NCI-H1092 (cell line): Measurements from ENCODE around the gene YIPF2.
"Not testable (repeated sequence)": the region's sequence is repeated elsewhere in the genome, so short reads cannot be mapped to it uniquely, and the experiment has no call there.

Experiments used
- DNase-seq: peaks from one replicate; lab custom pipeline; 2025; lab: John Stamatoyannopoulos, UW

The YIPF2 gene

GRCh38 chr19:10911579-10912363 is 16.7 kb downstream of the YIPF2 start:
- DNase-seq: no peak

GRCh38 chr19:10908380-10908960 is 20.0 kb downstream of the YIPF2 start:
- DNase-seq: no peak

DNA sequence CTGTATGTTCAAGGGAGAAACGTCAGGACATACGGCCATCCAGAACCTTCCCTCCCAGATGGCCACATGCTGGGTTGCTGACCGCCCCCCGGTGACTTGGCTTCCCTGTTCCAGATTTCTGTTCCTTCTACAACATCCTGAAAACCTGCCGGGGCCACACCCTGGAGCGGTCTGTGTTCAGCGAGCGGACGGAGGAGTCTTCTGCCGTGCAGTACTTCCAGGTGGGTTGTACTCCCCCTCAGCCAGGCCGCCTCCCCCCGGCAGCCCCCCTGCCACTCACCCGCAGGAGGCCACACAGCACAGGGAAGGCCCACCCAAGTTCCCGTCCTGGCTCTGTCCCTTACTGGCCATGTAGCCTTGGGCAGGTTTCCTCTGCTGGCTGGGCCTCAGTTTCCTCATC is 20.5 kb downstream of the YIPF2 start:
- no peak for DNase-seq

GRCh38 chr19:10899151-10899653 is 29.2 kb downstream of the YIPF2 start:
- peak; percentile 30 for DNase-seq

- no peak for DNase-seq
These were observed 29.8 kb downstream of the YIPF2 start for GRCh38 chr19:10898633-10899032.

DNA sequence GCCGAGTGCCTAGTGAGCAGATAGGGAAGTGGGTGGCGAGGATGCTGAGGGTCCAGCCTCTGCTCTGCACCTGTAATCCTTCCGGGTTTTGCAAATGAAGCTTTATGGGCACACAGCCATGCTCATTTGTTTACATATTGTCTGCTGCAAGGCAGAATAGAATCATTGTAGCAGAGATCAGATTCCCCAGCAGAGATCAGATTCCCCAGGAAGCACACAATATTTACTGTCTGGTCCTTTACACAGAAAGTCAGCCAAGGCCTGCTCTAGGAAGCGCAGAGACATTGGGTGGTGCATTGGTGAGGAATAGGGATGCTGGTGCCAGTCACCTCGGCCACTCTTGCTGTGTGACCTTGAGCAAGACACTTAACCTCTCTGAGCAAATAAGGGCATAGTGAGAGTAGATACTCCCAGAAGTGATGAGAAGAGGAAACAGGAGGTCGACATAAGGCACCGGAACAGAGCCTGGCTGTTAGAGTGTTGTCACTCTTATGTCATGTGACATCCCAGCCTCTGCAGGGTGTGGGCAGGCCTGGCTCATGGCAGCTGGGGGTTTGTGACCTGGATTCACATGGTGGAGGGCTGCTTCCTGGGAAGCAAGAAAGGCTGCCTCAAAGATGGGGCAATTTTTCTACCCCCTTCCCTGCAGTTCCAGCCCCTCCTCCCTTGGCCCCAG is 31.4 kb downstream of the YIPF2 start:
- peak; percentile 48 for DNase-seq

- no peak for DNase-seq
These were observed 32.5 kb downstream of the YIPF2 start for GRCh38 chr19:10895920-10896319.

DNA sequence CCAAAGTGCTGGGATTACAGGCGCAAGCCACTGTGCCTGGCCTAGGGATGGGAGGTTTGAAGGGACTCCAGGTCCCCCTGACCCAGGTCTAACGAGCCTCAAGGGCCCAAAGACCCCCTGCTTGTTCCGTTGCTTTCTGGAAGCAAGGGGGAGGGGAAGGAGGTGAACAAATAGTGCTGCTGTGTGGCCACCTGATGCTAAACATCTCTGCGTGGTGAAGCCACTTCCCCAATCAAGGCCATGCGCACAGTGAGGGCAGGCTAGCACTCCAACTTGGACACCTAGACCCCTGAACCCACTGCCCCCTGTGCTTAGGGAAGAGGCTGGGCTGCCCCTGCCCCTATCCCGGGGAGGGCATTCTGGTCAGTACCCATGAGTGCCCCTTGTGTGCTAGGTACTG is 33.1 kb downstream of the YIPF2 start:
- no peak for DNase-seq

GRCh38 chr19:10894911-10895213 is 33.6 kb downstream of the YIPF2 start:
- no peak for DNase-seq

- no peak for DNase-seq
These were observed 36.2 kb downstream of the YIPF2 start for GRCh38 chr19:10892256-10892655.

GRCh38 chr19:10891405-10892086 is 36.9 kb downstream of the YIPF2 start:
- DNase-seq: no peak

DNA sequence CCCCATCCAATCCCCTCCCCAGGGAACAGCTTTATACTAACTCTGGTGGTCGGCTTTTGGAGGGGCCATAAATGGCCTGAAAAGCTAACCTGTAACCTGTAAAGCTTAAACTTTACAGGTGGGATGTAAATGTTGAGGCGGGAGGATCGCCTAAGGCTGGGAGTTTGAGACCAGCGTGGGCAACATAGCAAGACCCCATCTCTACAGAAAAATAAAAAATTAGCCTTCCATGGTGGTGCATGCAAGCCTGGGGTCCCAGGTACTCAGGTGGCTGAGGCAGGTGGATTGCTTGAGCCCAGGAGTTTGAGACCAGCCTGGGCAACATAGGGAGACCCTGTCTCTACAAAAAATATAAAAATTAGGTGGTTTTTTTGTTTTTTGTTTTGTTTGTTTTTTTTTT is 38.6 kb downstream of the YIPF2 start:
- no peak for DNase-seq

- DNase-seq: no peak
These were observed 40.0 kb downstream of the YIPF2 start for GRCh38 chr19:10888421-10888866.

DNA sequence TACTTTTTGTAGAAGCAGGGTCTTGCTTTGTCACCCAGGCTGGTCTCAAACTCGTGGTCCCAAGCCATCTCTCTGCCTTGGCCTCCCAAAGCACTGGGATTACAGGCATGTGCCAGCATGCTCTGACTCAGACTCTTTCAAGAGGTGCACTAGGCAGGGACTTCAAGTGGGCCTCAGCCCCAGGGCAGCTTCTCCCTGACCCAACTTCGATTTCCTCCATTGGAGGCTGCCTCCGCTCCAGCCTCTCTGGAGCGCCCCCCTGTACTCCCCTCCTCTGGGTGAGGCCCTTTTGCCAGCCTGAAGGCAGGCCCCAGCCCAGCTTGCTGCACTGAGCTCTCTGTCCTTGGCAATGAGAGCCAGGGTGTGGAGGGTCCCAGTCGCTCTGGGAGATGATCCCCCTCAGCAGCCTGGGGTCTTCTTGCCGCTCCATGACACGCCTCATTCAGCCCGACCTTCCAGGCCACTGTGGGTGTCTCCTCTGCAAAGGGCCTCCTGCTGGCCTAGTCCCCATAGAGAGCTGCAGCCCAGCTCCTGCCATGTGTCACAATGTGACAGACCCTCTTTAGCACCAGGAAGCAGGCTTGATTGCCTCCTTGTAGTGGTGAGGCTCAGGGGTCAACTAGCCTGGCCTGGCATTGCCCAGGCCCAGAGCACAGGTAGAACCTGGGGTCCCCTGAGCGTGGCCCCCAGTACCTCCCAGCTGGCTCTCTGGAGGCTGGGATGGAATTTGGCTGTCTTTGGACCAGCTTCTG is 40.6 kb downstream of the YIPF2 start:
- no peak for DNase-seq

DNA sequence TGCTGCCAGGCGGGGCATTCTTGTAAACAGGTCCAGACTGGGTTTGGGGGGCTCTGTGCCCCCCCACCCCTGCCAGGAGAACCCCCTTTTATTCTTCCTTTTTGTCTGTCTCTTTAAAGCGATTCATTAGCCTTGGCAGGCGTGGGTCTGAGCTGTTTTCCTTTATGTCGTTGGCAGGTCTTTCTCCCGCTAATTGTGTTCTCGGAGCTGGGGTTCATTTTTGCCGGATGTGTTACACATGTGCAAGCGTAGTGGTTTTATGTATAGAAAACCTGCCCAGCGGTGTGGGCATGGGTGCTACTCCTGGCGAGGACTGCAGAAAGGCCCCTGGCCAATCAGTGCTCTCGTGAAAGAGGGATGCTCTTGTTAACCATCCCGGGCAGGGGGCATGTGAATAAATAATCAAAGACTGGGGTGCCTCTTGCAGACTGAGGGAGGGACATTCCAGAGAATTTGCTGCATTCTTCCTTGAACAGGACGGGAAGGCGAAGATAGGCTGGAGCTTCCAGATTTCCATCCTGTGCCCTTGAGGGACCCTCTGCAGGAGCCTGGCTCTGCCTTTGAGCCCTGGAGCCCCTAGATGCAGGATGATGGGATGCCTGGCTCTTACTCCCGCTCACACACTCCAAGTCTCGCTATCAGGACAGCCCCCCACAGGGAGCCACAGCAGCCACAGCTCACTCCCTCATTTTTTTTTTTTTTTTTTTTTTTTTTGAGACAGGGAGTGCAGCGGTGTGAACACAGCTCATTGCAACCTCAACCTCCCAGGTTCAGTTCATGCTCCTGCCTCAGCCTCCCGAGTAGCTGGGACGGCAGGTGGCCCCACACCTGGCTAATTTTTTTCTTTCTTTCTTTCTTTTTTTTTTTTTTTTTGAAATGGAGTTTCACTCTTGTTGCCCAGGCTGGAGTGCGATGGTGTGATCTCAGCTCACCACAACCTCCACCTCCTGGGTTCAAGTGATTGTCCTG is 43.0 kb downstream of the YIPF2 start:
- DNase-seq: no peak

GRCh38 chr19:10884274-10884673 is 44.2 kb downstream of the YIPF2 start:
- no peak for DNase-seq

GRCh38 chr19:10882108-10882457 is 46.4 kb downstream of the YIPF2 start:
- no peak for DNase-seq

DNA sequence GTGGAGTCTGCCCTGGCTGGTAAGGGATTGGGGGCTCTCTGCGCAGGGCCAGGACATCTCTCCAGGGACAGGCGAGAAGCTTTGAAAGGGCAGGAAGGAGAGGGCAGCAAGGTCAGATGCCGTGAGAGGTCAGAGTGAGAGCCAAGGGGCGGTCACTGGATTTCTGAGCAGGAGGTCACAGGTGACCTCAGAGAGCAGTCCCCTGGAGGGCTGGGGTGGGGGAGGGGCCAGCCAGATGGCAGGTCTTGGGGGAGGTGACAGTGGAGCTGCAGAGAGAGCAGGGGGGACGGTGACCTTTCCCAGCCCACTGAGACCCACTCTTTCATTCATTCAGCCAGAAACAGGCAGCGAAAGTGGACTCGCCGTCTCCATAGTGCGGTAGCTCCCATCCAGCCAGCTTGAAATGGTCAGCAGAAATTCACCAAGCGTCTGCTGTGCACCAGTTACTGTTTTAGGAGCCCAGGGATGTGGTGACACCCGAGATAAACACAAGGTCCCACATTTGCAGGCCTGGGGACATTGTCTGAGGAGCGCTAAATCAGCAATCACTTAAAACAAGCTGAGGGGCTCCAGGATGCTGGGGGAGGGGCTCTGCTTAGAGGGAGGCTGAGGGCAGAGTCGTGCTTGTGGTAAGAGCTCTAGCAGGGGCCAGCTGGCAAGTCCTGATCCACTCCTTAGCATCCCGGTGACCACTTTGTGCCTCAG is 46.9 kb downstream of the YIPF2 start:
- DNase-seq: no peak

DNA sequence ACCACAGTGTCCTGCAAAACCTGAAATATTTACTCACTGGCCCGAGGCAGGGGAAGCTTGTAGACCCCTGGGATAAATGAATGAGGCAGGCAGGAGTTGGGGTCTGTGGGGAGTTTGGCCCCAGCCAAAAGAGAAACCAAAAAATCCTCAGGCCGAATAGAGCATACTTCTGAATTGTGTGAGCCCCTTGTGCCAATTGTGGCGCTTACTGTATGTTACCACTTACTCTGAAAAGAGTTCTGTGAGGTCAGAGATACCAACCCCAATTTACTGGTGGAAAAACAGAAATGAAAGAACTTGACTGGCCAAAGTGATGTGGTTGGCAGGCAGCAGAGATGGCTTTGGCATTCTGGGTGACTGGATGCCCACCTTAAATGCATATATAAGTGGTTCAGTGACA is 50.2 kb downstream of the YIPF2 start:
- DNase-seq: no peak

GRCh38 chr19:10877608-10878007 is 50.8 kb downstream of the YIPF2 start:
- not testable (repeated sequence) for DNase-seq
